Testis (tissue), 3 donors: ENCODE results near the gene VPREB3. TPM values are rescaled to one million over a fixed set of nuclear protein-coding genes. Genes with fewer than 3 reads are reported as not detected.

ENCODE experiments used
- DNase-seq: peaks from one replicate; pipeline ENCODE4 v3.0.0-alpha.2; 2019
- H3K27ac ChIP-seq, 2 donors: fragments of 200-600 bp; sonication (generic); one replicate each; pipeline ENCODE4 v1.5.1; 2019
- H3K27me3 ChIP-seq: fragments of 200-600 bp; sonication (generic); one replicate; pipeline ENCODE4 v1.5.1; 2019
- H3K36me3 ChIP-seq: fragments of 200-600 bp; sonication (generic); one replicate; pipeline ENCODE4 v1.5.1; 2017; ENCODE audit warnings: low read depth; ENCODE audit errors: missing control alignments
- H3K4me1 ChIP-seq: fragments of 200-600 bp; sonication (generic); one replicate; pipeline ENCODE4 v1.5.1; 2019
- H3K4me3 ChIP-seq, 2 donors: fragments of 200-600 bp; sonication (generic); one replicate each; pipeline ENCODE4 v1.5.1; 2017 to 2019
- H3K9me3 ChIP-seq: fragments of 200-600 bp; sonication (generic); one replicate; pipeline ENCODE4 v1.5.1; 2017
- POLR2A ChIP-seq: fragments of 450-650 bp; IDR thresholded peaks from one replicate; pipeline ENCODE4 v1.6.1; 2017; ENCODE audit warnings: antibody characterized with exemption, mild to moderate bottlenecking, moderate library complexity
- WGBS, 2 donors: methylation state at CpG; one replicate each; pipeline ENCODE4 v1.1.5; 2018; 5-methylcytosine and 5-hydroxymethylcytosine counted together
- intact Hi-C: fragments of 100-400 bp; cut with DNase I; formaldehyde crosslinking; loops from one replicate; pipeline ENCODE4 v1.15.1; 2023; ENCODE audit warnings: low total_unique reads
- polyA plus RNA-seq: library from polyadenylated mRNA; stranded (reverse); fragments of 350-450 nt; fragmentation: Illumina TruSeq; extraction: RNeasy Lipid Tissue Mini Kit (QIAGEN cat#74804); gene quantifications from one replicate; pipeline ENCODE4 v1.2.3, GENCODE V29; 2014; ENCODE audit warnings: low read depth, low replicate concordance; ENCODE audit not compliant: insufficient read depth
- total RNA-seq, 2 donors: library from RNA; depleted of rRNA; stranded (reverse); fragments of >200 nt; gene quantifications; one replicate each; pipeline ENCODE4 v1.2.3, GENCODE V29; 2016
- TF ChIP-seq, protein P1 (sequence below), 3 experiments: fragments of 450-650 bp in 2 of 3; fragments of 200-600 bp in 1 of 3; sonication (generic) in 1 of 3; IDR thresholded peaks; one replicate each; pipeline ENCODE4 v1.5.1; 2016 to 2019; ENCODE audit warnings: antibody characterized with exemption in 3 of 3, mild to moderate bottlenecking in 2 of 3, moderate library complexity in 1 of 3

The VPREB3 gene
- total and polyA plus RNA-seq, 3 donors from 2014 or later = 0.68 to 1.2 TPM; not detected in 1

DNA sequence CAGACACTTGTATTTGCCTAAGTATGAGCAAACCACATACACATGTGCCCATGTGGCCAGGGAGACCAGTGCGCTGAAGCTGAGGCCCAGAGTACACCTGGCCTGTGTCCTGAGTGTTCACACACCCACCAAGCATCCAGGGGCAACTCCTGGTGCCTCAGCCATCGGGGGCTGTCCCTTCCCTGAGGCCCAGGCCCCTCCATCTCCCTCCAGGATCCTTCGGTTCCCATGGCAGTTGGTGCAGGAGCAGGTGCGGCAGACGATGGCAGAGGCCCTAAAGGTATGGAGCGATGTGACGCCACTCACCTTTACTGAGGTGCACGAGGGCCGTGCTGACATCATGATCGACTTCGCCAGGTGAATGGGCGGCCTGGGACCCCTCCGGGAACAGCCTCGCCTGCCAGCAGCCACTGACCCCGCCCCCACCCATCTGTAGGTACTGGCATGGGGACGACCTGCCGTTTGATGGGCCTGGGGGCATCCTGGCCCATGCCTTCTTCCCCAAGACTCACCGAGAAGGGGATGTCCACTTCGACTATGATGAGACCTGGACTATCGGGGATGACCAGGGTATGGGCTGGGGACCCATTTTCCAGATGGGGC is 26.0 kb upstream of the VPREB3 start:
- DNase-seq = no peak
- WGBS, 2 donors = 92% methylated on average over 20 of the region's 20 CpGs; no CpG with 5 or more reads in 1 of the 2 donors
- TF ChIP-seq, protein P1, sequence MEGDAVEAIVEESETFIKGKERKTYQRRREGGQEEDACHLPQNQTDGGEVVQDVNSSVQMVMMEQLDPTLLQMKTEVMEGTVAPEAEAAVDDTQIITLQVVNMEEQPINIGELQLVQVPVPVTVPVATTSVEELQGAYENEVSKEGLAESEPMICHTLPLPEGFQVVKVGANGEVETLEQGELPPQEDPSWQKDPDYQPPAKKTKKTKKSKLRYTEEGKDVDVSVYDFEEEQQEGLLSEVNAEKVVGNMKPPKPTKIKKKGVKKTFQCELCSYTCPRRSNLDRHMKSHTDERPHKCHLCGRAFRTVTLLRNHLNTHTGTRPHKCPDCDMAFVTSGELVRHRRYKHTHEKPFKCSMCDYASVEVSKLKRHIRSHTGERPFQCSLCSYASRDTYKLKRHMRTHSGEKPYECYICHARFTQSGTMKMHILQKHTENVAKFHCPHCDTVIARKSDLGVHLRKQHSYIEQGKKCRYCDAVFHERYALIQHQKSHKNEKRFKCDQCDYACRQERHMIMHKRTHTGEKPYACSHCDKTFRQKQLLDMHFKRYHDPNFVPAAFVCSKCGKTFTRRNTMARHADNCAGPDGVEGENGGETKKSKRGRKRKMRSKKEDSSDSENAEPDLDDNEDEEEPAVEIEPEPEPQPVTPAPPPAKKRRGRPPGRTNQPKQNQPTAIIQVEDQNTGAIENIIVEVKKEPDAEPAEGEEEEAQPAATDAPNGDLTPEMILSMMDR (IDR thresholded peaks at IDR 0.05) = no peak
- TF ChIP-seq POLR2A = no peak
- H3K4me1 ChIP-seq = no peaks in the 10 kb centered on the region
- intact Hi-C loops = no loop called here
- H3K9me3 ChIP-seq = no peaks in the 10 kb centered on the region
- no peaks in the 10 kb centered on the region for H3K36me3 ChIP-seq
- H3K27ac ChIP-seq = no peak overlapping the region
- H3K4me3 ChIP-seq = no peak overlapping the region
- H3K27me3 ChIP-seq = no peaks in the 10 kb centered on the region

DNA sequence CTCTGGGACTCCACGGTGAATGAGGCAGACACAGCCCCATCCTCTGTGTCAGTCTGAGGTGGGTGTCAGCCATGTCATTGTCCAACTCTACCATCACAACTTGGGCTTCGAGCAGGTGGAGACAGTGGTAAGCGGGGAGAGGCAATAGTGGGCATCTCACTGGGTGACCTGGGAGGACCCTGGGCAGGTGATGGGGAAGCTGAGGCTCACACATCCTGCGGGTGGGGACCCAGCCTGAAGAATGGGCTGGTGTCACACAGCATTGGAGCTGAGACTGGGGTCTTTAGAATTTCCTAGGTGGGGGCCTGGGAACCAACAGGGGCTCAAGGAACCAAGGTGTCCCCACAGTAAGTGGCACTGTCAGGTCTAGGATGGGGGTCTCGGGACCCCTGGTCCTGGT is 25.5 kb upstream of the VPREB3 start:
- intact Hi-C loops = no loop called here
- TF ChIP-seq POLR2A = no peak
- TF ChIP-seq, protein P1 (IDR thresholded peaks at IDR 0.05) = no peak
- Histone ChIP-seq H3K4me1 (no peaks in the 10 kb centered on the region), H3K27me3 (no peaks in the 10 kb centered on the region), H3K4me3 (no peak overlapping the region), H3K27ac (no peak overlapping the region), H3K9me3 (no peaks in the 10 kb centered on the region), H3K36me3 (no peaks in the 10 kb centered on the region)
- WGBS, 2 donors = 88 to 95% methylated on average over 3 to 5 of the region's 5 CpGs
- no peak for DNase-seq

DNA sequence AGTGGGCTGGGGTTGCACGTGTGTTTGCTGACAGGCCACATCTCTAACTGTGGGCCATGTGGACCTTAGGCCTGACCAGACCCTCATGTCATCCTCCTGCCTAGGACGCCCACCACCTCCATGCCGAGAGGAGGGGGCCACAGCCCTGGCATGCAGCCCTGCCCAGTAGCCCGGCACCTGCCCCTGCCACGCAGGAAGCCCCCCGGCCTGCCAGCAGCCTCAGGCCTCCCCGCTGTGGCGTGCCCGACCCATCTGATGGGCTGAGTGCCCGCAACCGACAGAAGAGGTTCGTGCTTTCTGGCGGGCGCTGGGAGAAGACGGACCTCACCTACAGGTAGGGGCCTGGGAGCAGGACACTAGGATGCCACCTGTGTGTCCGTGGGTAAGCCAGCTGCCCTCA is 24.9 kb upstream of the VPREB3 start:
- DNase-seq = no peak

DNA sequence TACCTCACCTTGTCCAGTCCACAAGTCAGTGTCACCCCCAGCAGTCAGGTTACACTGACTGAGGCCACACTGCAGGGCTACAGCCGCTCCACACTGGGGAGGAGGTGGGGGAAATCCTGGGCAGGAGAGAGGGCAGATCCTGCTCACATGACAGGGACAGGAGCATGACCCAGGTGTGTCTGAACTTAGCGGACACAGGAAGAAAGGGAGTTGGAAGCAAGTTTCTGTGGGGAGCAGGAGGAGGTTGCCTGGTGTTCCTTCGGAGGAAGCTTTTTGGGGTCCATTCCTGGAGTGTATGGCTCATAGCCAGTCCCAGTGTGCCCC is 24.3 kb upstream of the VPREB3 start:
- Histone ChIP-seq H3K36me3 (no peaks in the 10 kb centered on the region), H3K27me3 (no peaks in the 10 kb centered on the region), H3K4me3 (no peak overlapping the region), H3K9me3 (no peaks in the 10 kb centered on the region), H3K4me1 (no peaks in the 10 kb centered on the region), H3K27ac (no peak overlapping the region)
- no peak for DNase-seq
- intact Hi-C loops = no loop called here
- WGBS, 2 donors = 85 to 91% methylated on average over 3 of the region's 3 CpGs
- TF ChIP-seq, protein P1 (IDR thresholded peaks at IDR 0.05) = no peak
- TF ChIP-seq POLR2A = no peak

More for the DNA sequence above, 24.9 kb upstream of the VPREB3 start:
- intact Hi-C loops = no loop called here
- WGBS, 2 donors = 95% methylated on average over 14 of the region's 16 CpGs; no CpG with 5 or more reads in 1 of the 2 donors
- no peaks in the 10 kb centered on the region for H3K27me3 ChIP-seq
- H3K9me3 ChIP-seq = no peaks in the 10 kb centered on the region
- H3K4me3 ChIP-seq = no peak overlapping the region
- H3K36me3 ChIP-seq = no peaks in the 10 kb centered on the region
- H3K27ac ChIP-seq = no peak overlapping the region
- no peak for TF ChIP-seq POLR2A
- TF ChIP-seq, protein P1 (IDR thresholded peaks at IDR 0.05) = no peak
- H3K4me1 ChIP-seq = no peaks in the 10 kb centered on the region
